LoVo (cell line): Measurements from ENCODE around the gene ITPR2.
"Not testable (repeated sequence)": the region's sequence is repeated elsewhere in the genome, so short reads cannot be mapped to it uniquely, and the experiment has no call there.

Source experiments
- DNase-seq: peaks from one replicate; pipeline ENCODE4 v3.0.0-alpha.2; 2016; ENCODE audit warnings: low spot score

The ITPR2 gene

DNA sequence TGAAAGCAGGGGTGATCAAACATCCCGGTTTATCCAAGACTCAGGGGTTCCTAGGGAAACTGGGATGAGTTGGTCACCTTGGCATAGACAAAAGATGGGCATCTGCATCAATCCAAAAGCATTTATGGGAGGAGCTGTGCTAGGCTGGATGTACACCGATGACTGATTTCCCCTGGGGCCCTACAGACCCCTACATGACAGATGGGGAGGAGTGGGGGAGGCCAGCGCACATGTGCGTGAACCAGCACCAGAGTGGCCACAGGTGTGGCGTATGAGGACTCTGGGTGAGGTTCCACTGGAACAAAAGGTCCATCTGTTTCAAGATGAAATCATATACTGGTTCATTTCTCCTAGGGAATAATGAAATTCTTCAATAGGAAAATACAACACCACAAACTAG, 210.4 kb downstream of the ITPR2 start:
- DNase-seq: no peak

DNA sequence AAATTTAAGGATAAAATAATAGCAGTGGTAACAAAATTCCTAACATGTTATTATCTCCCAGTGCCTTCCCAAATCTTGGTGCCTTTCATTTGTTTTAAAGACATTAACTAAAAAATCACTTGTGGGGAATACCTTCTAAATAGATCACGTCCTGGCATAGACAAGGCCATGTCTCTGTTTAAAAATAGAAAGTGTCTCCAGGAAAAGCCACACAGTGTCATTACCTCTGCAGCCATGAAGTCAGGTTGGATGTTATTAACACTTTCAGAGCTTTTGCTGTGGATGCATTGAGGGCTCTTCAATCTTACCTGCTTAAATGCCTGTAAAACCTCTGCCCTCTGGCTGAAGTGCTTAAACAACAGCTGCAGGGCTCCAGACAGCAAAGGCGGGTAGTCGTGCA, 211.1 kb downstream of the ITPR2 start:
- no peak for DNase-seq

DNA sequence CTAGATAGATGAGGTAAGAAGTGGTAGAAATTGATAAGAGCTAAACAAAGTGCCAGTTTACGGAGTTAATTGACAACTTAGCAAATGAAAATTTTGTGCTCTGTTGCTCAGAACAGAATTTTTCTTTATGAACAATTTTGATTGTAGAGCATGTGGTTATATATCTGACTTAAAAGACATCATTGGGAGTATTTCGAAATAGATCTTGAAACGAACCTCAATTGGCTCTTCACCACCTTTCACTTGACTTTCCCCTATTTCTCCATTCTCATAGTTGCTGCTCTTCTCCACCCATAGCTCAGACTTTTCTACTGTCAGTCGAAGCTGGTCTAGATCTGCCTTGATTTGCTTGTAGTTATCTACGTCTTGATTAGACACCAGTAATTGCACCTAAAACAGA, 212.1 kb downstream of the ITPR2 start:
- DNase-seq: no peak

DNA sequence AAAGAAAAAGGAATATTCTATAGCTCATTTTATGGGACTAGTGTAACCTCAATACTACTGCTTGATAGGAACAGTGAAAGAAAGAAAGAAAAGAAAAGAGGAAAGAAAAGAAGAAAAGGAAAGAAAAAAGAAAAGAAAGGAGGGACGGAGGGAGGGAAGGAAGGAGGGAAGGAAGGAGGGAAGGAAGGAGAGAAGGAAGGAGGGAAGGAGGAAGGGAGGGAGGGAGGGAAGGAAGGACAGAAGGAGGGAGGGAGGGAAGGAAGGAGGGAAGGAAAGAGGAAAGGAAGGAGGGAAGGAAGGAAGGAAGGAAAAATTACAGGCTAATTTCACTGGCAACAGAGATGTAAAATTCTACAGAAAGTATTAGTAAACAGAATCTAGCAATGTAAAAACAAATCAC, 215.5 kb downstream of the ITPR2 start:
- DNase-seq: no peak

DNA sequence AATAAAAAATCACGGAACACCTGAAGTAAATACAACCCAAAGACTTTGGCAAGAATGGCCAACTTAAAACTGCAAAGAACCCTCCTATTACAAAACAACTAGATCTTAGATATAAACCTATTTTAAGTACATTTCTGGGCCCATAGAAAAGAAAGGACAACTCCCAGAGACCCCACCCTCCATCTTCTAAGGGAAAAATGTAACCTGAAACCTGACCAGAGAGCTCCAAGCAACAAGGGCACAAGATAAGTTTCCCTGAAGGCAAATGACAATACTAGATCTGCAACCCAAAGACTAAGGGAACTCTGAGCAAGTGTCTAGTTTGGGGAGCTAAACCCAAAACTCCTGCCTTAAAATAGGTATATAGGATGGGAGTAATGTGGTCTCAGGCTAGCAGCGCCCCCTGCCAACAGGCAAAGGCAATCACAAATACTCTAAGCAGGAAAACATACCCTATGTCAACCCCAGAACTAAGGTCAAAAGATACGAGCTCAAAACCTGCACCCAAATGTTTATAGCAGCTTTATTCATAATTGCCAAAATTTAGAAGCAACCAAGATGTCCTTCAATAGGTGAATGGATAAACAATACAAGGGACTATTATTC, 218.9 kb downstream of the ITPR2 start:
- peak; percentile 16 for DNase-seq

DNA sequence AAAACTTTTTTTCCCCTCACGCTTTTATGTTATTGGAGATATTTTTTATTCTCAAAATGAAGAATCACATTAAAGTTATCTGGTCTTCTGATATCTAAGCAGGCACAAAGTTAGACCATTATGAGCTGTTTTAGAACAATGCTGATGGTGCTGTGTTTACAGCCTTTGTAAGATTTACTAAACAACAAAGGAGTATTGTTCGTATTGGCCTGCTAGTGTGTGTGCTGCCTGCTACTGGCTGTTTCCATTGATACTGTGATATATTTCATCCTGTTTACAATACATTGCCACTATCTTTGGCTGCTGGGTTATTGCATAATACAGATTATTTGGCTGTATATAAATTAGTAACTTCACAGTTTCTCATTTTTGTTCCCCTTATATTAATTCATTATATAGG, 220.8 kb downstream of the ITPR2 start:
- no peak for DNase-seq

DNA sequence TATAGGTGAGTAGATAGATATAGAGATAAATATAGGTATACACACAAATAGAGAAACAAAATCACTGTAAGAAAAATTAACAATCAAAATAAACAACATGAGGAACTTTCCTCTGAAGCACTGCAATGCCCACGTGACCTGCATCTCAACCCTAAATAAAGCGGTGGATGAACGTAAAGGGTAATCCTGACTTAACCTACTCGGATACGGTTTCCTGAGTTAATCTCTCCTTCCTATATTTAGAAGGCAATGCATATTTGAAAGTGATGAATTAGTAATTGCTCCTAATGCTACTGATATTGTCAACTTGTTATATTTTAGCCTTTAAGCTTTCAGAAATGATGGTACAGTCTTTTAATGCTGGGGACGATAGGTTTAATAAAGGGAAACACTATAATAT, 221.4 kb downstream of the ITPR2 start:
- no peak for DNase-seq

DNA sequence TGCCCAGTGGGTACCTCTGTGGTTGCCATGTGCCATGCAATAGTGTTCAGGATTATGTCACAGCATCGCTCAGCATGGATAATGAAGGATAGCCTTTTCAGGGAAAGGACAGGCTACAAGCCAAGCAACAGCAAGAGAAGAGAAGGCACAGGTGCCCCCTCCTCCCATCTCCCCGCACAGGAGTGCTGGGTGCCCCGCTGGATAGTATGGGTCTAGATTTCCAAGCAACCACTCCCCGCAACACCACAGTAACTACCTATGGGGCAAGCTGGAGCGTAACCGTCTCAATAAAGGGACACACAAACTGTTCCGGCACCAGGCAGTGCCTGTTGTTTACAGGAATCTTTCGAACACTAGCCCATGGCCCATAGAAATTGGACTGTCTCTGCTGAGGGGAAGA, 222.2 kb downstream of the ITPR2 start:
- no peak for DNase-seq

DNA sequence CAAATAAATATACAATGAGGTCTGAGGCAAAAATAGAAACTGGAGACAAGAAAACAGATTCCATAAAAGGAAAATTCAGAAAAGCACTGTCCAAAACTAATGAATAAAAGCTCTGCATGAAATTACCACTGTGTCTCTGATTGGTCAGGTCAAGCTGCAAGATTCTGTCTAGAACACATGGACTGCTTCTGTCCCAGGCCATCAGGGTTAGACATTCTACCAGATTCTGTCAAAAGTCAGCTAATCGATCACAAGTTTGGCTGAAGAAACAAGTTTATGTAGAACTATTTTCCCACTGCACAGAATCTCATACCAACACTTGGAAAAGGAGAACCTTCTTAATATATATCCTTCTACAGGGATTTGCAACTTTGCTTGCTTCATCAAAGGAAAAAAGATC, 223.0 kb downstream of the ITPR2 start:
- no peak for DNase-seq

DNA sequence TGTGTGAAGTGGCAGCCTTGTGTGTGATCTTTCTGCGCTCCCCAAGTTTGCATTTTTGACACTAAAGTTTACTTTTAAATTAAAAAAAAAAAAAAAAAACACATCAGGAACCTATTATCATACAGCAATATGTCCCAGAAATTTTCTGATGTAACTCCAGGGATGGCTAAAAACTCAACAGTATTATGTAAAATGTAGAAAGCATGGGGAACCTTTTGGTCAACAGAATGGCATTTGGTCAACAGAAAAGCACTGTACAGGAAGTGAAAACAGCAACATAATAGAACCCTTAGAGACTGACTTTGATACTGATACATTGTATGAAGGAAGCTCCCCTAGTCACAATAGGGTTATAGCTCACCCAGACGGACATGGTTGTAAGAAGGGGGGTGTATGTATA, 224.3 kb downstream of the ITPR2 start:
- no peak for DNase-seq

DNA sequence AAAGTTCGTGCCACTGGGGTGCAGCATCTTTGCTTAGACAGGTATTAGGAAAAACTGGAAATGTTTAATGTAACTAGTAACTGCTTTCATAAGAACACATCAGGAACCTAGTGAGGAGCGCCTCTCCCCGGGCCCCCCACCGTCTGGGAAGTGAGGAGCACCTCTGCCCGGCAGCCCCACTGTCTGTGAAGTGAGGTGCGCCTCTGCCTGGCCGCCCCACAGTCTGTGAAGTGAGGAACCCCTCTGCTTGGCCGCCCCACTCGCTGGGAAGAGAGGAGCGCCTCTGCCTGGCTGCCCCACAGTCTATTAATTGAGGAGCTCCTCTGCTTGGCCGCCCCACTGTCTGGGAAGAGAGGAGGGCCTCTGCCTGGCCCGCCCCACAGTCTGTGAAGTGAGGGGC, 224.7 kb downstream of the ITPR2 start:
- DNase-seq: no peak

DNA sequence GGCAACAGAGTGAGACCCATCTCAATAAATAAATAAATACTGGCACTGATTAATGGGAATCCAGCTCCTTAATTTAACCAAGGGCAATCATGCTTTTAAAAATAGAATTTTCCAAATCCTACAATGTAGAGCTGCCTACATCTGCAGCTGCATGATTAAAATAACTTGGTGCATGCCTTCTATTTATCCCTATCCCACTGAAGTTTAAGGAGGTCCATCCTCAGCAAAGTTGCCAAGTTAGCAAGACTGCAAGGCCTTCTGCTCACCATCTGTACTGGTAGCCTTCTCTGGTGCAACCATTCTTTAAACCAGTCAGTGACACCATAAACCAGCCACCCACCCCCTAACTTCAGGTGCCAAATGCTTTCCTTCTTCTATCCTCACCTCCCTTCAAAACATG, 226.1 kb downstream of the ITPR2 start:
- no peak for DNase-seq

DNA sequence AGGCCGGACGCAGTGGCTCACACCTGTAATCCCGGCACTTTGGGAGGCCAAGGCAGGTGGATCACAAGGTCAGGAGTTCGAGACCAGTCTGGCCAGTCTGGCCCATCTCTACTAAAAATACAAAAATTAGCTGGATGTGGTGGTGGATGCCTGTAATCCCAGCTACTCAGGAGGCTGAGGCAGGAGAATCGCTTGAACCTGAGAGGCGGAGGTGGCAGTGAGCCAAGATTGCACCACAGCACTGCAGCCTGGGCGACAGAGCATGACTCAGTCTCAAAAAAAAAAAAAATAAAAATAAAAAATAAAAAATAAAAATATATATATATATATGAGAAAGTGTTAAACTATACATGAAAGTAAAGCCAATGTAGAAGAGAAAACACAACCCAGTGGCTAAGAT, 228.2 kb downstream of the ITPR2 start:
- DNase-seq: not testable (repeated sequence)

DNA sequence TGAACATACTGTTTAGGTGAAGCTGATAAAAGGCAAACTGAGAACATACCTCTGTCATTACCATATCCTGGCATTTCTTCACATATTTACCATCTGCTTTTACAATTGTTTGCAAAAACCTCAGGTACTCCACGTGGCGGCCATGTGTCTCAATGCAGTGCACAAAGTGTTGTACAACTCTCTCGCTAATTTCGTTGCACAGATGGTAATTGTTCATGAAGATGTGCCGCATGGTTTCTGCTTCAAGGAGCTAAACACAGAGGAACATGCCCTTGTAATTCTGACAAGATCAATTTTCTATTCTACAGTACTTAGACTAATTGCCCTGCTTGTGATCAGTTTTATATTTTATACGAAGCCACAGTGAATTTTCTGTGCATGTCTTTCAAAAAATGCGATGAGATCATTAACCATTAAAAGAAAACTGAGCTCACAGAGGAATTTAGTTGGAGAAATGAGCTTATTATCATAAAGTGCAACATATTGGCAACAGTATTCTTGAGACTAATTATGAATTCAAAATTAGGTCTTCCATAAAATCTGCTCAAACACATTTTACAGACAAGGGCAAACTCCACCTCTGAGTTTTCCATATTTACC, 233.8 kb downstream of the ITPR2 start:
- DNase-seq: no peak

DNA sequence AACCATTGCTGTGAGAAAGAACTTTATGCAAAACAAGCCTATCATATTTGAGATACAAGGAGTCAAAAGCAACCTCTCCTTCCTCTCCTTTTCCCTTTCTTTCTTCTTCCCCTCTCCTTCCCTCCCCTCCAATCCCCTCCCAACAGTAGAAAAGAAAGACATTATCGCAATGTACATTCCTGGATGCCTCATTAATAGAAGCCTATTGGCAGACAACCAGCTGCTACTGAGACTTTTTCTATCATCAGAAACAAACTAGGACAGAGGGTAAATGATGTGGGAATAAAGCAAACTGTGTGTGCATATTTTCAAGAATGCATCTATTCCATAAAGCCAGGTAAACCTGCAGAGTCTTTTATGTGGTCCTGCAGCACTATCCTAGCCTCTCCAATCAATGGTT, 237.2 kb downstream of the ITPR2 start:
- DNase-seq: no peak

DNA sequence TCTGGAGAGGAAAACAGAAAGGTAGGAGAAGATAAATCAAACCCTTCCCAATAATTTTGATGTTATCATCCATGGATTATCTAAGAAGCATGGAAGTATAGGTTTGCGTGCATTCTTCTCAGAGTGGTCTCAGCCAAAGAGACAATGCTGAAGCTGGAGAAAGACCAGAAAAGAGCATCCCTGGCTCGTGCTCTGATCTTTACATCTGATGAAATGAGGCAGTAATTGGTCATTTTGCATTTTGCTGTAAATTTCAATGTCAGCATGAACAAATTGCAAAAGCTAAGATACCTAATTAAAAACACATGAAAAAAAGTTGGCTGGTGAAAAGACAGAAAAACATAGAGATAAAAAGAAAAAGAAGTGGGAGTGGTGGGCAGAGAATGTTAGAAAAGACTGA, 252.4 kb downstream of the ITPR2 start:
- no peak for DNase-seq

DNA sequence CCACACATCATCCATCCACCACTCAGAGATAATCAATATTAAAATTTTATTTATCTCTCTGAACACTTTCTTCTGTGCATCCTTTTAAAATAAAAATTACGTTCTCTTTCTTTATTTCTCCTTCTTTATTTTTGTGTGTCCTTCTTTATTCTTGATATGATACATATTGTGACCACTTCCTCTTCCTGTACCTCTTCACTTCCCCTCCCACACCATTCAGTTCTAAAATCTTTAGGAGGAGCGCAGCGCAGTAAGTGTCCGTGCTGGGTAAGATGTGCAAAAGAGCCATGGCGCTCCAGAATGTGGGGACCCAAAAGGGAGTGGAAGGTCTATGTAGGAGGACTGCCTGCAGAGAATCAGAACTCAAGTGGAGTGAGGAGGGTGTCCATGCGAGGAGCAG, 256.7 kb downstream of the ITPR2 start:
- DNase-seq: no peak

DNA sequence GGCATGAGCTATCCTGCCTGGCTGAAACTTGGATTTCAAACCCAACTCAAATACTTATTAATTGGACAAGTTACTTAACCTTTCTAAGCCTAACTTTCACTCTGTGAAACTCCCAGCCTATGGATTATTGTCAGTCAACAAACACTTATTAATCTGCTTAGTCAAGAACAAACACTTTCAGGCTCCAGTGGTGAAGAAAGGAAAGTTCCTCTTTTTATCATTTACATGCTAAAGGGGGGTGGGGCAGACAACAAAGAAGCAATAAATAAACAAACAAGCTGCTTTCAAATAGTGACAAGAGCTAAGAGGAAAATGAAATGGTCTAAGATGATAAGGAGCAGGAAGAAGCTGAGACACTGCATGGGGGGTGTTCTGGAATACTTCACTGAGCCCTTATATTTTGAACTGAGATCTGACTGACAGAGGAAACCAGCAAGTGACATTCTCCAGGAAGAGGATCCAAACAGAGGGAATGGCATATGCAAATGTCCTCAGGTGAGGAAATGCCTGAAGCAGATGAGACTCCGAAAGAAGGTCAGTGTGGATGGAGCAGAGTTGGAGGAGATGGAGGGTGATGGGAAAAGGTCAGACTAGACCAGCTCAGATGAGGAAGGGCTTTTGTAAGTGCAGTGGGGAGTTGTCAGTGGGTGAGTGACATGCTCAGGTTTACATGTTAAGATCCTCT, 259.6 kb downstream of the ITPR2 start:
- DNase-seq: no peak

DNA sequence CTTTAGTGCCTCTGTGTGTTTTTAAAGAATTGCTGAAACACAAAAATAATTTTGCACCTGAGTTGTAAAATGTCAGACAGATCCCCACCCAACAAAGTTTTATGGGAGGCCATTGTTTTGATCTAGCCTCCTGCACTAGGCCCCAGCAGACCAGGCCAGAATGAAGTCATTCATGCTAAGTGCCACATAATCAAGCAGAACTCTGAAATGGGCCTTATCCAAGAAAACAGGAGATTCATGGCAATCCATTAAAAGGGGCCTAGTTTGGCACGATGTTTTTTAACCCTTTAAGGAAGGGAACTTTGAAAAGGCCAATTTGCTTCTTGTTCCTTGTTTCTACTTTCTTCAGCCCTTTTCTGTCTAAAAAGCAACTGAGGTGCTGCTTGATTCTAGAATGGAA, 260.9 kb downstream of the ITPR2 start:
- no peak for DNase-seq

DNA sequence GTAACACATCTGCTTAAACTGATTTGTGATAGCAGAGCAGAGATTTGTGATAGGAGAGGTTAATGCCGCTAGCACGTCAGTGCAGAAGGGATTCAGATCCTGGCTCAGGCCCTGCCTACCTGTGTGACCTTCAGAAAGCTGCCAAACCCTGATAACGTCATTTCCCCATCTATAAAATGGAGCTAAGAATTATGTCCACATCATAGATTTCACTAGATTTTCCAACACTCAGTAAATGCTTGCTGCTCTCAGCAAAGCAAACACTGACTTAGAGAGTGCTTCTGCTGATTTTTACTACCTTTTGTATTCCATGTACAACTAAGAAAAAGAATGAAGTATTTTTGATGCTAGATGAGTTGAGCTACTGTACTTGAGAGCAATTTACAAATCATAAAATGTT, 261.4 kb downstream of the ITPR2 start:
- DNase-seq: no peak

DNA sequence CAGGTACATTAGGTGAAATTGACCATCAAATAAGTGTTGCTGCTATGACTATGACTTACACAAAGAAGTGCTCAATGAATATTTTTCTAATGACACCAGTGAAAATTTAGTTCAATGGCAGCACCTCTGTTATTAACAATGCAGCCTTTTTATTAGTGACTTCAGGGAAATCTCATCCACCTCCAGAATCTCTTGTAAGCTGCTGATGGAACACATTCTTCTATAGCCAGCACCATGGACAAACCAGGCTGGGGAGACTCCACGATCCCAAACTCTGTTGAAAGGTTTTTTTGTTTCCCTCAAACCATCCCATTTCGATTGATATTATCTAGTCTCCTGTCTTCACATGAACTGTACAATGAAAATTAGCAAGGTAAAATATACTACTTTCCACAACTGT, 265.9 kb downstream of the ITPR2 start:
- no peak for DNase-seq

DNA sequence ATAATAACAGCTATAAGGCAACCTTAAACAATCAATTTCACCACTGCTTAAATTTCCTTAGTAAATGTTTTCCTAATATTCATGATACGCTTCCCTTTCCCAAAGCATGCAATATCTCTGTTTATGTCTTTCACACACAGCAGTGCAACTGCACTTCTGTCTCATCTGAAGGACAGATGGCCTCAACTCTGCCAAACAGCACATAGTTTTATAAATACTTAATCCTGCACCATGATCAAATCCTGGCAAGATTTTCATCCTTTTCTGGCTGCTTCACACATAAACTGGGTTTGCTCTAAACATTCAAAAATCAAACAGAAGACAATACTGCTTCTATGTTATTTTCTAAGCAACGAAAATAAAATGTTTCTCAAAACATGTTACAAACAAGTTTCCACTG, 266.3 kb downstream of the ITPR2 start:
- DNase-seq: no peak

DNA sequence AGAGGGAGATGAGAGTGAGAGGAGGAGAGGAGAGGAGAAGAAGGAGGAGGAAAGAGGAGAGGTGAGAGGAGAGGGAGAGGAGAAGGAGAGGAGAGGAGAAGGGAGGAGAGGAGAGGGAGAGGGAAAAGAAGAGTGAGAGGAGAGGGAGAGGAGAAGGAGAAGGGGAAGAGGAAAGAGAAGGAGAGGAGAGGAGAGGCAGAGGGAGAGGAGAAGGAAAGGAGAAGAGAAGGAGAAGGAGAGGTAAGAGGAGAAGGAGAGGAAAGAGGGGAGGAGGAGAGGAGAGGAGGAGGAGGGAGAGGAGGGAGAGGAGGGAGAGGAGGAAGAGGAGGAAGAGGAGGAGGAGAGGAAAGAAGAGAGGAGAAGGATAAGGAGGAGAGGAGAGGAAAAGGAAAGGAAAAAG, 266.8 kb downstream of the ITPR2 start:
- DNase-seq: no peak

DNA sequence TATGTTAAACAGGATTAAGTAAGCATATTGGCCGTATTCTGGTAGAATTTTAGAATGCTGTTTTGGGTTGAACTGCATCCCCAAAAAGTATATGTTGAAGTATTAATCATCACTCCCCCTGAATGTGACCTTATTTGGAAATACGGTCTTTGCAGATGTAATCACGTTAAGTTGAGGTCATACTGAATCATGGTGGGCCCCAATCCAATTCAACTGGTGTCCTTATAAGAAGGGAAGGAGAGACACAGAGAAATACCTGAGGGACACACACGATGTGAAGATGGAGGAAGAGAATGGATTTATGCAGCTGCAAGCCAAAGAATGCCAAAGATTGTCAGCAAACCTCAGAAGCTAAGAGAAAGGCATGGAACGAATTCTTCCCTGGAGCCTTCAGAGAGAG, 268.6 kb downstream of the ITPR2 start:
- DNase-seq: no peak
